HG03025 (cell line): ENCODE data around the gene KCNH1.

Source experiments
- ATAC-seq: cut with Tn5 transposase; IDR thresholded peaks from one replicate; pipeline ENCODE4 v1.9.1; 2021; ENCODE audit warnings: mild to moderate bottlenecking, moderate library complexity; ENCODE audit not compliant: unreplicated experiment, low FRiP score

The KCNH1 gene, protein sequence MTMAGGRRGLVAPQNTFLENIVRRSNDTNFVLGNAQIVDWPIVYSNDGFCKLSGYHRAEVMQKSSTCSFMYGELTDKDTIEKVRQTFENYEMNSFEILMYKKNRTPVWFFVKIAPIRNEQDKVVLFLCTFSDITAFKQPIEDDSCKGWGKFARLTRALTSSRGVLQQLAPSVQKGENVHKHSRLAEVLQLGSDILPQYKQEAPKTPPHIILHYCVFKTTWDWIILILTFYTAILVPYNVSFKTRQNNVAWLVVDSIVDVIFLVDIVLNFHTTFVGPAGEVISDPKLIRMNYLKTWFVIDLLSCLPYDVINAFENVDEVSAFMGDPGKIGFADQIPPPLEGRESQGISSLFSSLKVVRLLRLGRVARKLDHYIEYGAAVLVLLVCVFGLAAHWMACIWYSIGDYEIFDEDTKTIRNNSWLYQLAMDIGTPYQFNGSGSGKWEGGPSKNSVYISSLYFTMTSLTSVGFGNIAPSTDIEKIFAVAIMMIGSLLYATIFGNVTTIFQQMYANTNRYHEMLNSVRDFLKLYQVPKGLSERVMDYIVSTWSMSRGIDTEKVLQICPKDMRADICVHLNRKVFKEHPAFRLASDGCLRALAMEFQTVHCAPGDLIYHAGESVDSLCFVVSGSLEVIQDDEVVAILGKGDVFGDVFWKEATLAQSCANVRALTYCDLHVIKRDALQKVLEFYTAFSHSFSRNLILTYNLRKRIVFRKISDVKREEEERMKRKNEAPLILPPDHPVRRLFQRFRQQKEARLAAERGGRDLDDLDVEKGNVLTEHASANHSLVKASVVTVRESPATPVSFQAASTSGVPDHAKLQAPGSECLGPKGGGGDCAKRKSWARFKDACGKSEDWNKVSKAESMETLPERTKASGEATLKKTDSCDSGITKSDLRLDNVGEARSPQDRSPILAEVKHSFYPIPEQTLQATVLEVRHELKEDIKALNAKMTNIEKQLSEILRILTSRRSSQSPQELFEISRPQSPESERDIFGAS

DNA sequence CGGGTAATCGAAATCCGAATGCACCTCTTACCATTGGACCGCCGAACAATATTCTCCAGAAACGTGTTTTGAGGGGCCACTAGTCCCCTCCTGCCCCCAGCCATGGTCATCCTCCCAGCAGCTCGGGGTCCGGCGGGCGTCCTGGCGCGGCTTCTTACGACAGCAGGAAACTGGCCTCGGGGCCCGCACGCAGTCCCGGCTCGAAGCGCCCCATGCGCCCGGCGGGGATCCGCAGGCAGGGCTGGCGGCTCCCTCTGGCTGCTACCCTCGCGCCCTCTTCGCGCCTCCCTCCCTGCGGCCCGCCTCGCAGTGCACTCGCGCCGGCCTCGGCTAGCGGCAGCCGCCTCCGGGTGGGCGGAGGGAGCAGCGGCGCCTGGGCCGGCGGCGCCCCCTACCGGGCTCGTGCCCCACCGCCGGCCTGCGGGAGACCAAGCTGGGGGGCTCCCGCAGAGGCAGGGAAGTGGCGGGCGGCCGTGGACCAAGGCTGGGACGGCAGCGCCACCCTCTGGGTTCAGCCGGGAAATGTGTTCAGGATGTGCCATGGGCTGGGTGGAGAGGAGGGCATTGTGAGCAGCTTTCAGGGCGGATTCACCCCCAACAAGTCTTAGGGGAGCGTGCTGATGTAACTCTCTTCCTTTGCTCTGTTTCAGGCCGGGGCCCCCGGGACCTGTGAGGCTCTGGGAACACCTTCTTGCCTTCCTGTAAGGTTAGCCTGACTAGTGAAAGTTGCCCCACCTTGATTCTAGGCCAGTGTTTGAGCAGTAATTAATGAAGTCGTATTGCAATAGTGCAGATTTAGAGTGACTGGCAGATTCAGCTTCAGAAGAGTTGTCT lies at the start of gene KCNH1:
Gene KCNH1, minus strand, starts transcription at position 313 of the 834 bp plus-strand sequence. Its CDS starts 203 bp downstream, at position 110.
- ATAC-seq, result peak; percentile 82

DNA sequence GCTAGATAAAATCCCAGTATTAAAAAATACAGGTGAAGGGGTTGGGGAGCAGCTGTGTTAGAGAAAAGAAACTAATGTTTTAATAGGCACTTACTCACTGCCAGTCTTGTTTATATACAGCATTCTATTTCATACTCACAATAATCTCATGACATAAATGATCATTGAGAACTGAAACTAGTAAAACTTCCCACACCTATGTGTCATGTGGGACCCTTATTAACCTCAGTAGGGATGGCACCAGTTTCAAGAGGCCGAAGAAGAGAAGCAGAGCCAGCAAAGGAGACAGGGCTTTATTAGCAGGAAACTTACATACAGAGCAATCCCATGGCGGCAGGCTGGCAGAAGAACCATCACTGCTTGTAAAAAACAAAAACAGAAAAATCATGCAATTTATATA lies 48.8 kb upstream of the KCNH1 start:
- ATAC-seq, result no peak

GRCh38 chr1:211174375-211174774 lies 40.4 kb upstream of the KCNH1 start:
- ATAC-seq, result no peak

GRCh38 chr1:211172657-211173056 lies 38.7 kb upstream of the KCNH1 start:
- ATAC-seq, result no peak

DNA sequence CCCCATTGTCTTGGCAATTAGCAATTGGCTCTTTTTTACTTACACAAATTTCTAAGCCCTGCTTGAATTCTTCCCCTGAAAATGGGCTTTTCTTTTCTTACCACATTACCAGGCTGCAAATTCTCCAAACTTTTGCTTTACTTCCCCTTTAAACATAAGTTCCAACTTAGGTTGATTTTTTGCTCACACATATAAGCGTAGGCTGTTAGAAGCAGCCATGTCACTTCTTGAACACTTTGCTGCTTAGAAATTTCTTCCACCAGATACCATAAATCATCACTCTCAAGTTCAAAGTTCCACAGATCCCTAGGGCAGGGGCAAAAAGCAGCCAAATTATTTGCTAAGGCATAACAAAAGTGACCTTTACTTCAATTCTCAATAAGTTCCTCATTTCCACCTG lies 35.4 kb upstream of the KCNH1 start:
- ATAC-seq, result no peak

DNA sequence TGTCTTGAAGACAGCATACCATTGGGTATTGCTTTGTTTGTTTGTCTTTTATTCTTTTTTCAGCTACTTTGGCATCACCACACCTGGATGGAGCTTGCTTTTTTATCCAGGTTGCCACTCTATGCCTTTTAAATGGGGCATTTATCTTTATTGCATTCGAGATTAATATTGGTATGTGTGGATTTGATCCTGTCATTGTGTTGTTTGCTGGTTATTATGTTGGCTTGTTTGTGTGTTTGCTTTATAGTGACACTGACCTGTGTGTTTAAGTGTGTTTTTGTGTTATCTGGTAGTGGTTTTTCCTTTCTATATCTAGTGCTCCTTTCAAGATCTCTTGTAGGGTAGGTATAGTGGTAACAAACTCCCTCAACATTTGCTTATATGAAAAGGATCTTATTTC lies 24.9 kb upstream of the KCNH1 start:
- no peak for ATAC-seq

- ATAC-seq, result no peak
These were observed 21.1 kb upstream of the KCNH1 start for GRCh38 chr1:211155040-211155439.

- no peak for ATAC-seq
These were observed 20.0 kb upstream of the KCNH1 start for GRCh38 chr1:211153932-211154331.

- ATAC-seq, result no peak
These were observed 14.4 kb upstream of the KCNH1 start for GRCh38 chr1:211148366-211148765.

- no peak for ATAC-seq
These were observed 12.0 kb upstream of the KCNH1 start for GRCh38 chr1:211145944-211146343.

DNA sequence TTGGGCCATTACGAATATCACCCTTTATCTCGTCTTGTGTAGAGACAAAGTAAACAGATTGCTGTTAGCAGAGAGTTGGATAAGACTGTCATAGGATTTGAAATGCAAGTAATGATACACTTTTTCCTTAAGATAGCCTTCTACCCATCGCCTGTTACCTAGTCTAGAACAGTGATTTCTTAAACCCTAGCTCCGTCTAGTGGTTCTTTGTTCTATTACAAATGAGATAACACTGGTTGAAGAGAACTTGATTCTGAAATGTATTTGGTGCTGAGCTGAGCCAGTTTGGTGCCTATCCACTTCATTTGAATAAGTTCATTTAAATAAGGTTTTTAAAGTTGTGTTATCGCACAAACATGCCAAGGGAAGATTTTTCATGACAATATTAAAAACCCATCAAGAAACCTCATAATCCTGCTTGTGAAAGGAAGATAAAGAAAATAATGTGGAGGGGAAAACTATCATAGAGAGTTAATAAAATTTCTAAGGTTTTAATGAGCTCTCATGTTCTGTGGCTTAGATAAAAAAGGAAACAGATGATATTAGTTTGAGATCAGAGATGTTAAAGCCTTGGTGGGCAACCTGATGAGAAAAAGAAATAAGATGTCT lies 1.5 kb upstream of the KCNH1 start:
- ATAC-seq, result no peak

DNA sequence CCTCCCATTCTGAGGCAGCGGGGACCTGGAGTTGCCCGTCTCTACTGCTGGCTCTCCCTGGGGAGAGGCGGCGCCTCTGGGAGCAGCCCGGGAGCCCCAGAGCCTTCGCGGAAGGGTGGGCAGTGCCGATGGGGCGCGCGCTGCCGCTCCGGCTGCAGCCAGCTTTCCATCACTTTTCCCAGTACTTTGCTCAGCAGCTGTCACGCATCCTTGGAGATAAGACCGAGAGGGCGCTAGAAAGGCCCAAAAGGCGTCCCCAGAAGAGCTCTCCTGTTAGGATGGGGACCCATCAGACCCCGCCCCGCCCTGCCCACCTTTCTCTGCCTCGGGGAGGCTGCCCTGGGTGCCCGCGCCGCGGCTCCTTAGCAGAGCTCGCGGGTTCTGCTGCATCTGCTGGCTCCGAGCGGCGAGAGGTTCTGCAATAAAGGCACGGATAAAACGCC lies 534 bp downstream of the KCNH1 start:
- ATAC-seq, result no peak

GRCh38 chr1:211132721-211133392 lies 1.1 kb downstream of the KCNH1 start:
- no peak for ATAC-seq

DNA sequence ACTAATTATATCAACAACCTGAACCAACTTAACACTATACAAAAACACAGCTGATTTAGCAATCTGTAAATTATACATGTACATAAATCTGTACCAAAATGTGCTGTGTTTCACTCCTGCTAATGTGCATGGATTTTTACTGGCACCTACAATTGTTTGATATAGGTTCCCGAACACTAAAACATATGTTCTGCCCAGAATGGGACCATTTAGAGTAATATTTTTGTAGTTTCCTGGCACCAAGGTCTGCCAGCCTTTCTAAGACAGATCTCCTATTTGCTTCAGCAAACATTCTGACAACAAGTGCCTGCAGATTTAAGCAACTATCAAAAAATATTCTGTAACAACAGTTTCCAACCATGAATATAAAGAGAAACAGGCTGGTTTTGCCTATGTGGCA lies 4.2 kb downstream of the KCNH1 start:
- no peak for ATAC-seq

GRCh38 chr1:211127166-211127565 lies 6.8 kb downstream of the KCNH1 start:
- ATAC-seq, result no peak

GRCh38 chr1:211126622-211127021 lies 7.3 kb downstream of the KCNH1 start:
- no peak for ATAC-seq

- no peak for ATAC-seq
These were observed 15.4 kb downstream of the KCNH1 start for GRCh38 chr1:211118407-211119102.

DNA sequence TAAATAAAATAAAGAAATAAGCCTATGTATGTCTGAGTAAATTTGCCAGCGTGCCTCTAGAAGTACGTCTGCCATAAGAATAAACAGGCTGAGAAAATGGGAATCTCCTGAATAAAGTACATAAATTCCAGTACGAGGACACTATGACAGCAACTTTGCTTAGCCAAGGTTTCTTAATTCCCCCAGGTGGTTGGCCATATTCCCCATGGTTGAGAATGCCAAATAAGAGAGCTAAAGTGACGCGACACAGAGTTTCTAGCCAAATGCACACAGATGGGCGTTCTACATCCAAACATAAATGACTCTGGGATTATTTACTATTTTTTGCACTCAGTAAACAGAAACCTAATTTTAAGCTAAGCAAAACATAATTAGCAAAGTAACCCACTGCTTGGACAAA lies 19.5 kb downstream of the KCNH1 start:
- ATAC-seq, result no peak

DNA sequence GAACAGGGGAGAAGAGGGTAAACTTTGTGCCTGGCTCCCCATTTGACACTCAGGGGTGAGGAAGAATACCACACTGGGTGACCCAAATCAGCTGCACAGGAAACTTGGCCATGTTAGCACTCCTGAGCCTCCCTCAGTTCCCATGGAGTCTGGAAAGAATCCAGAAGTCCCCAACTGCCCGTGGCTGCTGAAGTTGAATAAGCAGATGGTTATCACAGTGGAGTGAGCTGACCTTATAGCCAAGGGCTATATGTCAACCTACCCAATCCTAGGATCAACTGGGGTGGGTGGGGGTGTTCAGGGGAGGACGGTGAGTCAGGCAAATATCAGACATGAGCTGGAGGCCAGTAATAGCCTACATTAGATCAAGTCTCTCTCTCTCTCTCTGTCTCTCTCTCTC lies 20.4 kb downstream of the KCNH1 start:
- no peak for ATAC-seq
